Loucy (cell line): Measurements from ENCODE around the gene GRB10.

Source experiments
- H2AFZ ChIP-seq: fragments of 200-600 bp; sonication (generic); 2 replicates; pipeline ENCODE4 v1.6.0; 2016; ENCODE audit warnings: antibody characterized with exemption, mild to moderate bottlenecking, low read length, moderate library complexity
- H3F3A ChIP-seq: fragments of 200-600 bp; 2 replicates; pipeline ENCODE4 v1.6.0; 2016; ENCODE audit warnings: antibody characterized with exemption, low read depth, mild to moderate bottlenecking
- H3K27me3 ChIP-seq: fragments of 200-600 bp; sonication (generic); 2 replicates; pipeline ENCODE4 v1.6.1; 2014; ENCODE audit warnings: low read length, mild to moderate bottlenecking; ENCODE audit not compliant: insufficient read depth, poor library complexity, severe bottlenecking
- H3K36me3 ChIP-seq: fragments of 200-600 bp; sonication (generic); 2 replicates; pipeline ENCODE4 v1.6.1; 2016; ENCODE audit warnings: low read length; ENCODE audit not compliant: insufficient read depth
- H3K4me1 ChIP-seq: fragments of 200-600 bp; sonication (generic); 2 replicates; pipeline ENCODE4 v1.5.1; 2014; ENCODE audit warnings: low read length, mild to moderate bottlenecking; ENCODE audit not compliant: insufficient read depth, poor library complexity, severe bottlenecking
- H3K4me2 ChIP-seq: fragments of 200-600 bp; sonication (generic); 2 replicates; pipeline ENCODE4 v1.6.0; 2014; ENCODE audit warnings: antibody characterized with exemption, low read length, low read depth, mild to moderate bottlenecking; ENCODE audit not compliant: poor library complexity, severe bottlenecking
- H3K4me3 ChIP-seq: fragments of 200-600 bp; sonication (generic); 2 replicates; pipeline ENCODE4 v1.5.1; 2014; ENCODE audit warnings: low read length, mild to moderate bottlenecking, mixed read lengths; ENCODE audit not compliant: poor library complexity, severe bottlenecking
- H3K79me2 ChIP-seq: fragments of 200-600 bp; sonication (generic); 2 replicates; pipeline ENCODE4 v1.6.1; 2014; ENCODE audit warnings: low read length; ENCODE audit not compliant: insufficient read depth
- H3K9ac ChIP-seq: fragments of 200-600 bp; sonication (generic); 2 replicates; pipeline ENCODE4 v1.6.0; 2014; ENCODE audit warnings: mild to moderate bottlenecking, low read depth, low read length, moderate library complexity; ENCODE audit not compliant: poor library complexity, severe bottlenecking
- H3K9me2 ChIP-seq: fragments of 200-600 bp; sonication (generic); replicated peaks from 2 replicates; pipeline ENCODE4 v1.6.1; 2016; ENCODE audit warnings: low read depth, low read length, mixed read lengths
- H3K9me3 ChIP-seq: fragments of 200-600 bp; sonication (generic); 2 replicates; pipeline ENCODE4 v1.6.1; 2014; ENCODE audit warnings: mild to moderate bottlenecking, antibody characterized with exemption, low read length, low read depth; ENCODE audit not compliant: insufficient read depth
- H4K20me1 ChIP-seq: fragments of 200-600 bp; sonication (generic); 2 replicates; pipeline ENCODE4 v1.6.0; 2014; ENCODE audit warnings: antibody characterized with exemption, low read length, mild to moderate bottlenecking; ENCODE audit not compliant: insufficient read depth, poor library complexity, severe bottlenecking
- EZH2phosphoT487 ChIP-seq: fragments of 200-600 bp; IDR thresholded peaks from 2 replicates; pipeline ENCODE4 v1.6.1; 2018; ENCODE audit warnings: antibody characterized with exemption, mild to moderate bottlenecking, moderate library complexity, borderline replicate concordance
- TF ChIP-seq, protein P1 (sequence below): fragments of 200-600 bp; sonication (generic); conservative IDR thresholded peaks from 2 replicates; pipeline ENCODE4 v1.5.1; 2014; ENCODE audit warnings: mild to moderate bottlenecking, antibody characterized with exemption, low read length

The GRB10 gene

DNA sequence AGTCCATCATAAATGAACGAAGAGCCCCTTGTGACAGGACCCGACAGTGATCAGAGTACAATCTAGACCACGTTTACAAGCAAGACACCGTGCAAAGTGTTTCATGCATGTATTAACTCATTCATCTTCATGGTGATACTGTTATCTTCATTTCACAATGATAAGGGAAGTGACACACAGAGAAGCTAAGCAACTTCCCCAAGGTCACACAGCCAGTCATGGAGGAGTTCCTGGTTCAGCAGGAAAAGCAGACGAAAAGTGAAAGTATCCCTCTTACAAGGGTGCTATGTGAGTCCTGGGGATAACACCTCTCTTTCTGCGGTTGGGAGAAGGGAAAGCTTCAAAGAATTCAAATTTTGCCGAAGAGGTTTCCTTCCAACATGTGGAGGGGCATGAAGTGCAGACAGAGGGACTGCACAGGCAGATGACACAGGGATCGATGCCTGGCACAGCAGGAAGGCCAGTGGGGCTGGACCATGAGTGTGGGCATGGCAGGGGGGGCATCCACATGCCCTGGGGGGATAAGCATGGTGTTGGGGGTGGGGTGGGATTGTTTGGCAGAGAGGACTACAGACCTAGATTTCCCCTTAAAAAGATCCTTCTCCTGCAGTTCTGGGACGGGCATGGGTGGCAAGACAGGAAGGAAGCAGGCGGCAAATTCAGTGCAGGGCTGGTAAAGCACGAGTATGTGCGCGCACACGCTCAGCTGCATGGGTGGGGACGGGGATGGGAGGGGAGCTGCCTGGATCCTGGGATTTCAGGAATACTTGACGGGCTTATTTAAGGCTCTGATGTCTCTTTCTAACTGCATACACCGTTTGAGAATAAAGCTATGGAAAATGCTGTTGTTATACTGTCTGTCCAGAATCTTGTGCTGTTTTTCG is 184.0 kb downstream of the GRB10 start:
- no peaks in the 10 kb centered on the region for H3F3A ChIP-seq
- H2AFZ ChIP-seq, result no peak overlapping the region
- H3K9ac ChIP-seq, result no peak overlapping the region
- no peak overlapping the region for H3K4me3 ChIP-seq
- no peaks in the 10 kb centered on the region for H4K20me1 ChIP-seq
- TF ChIP-seq EZH2phosphoT487, result no peak
- no peak overlapping the region for H3K4me2 ChIP-seq
- no peaks in the 10 kb centered on the region for H3K9me2 ChIP-seq
- no peaks in the 10 kb centered on the region for H3K9me3 ChIP-seq
- H3K4me1 ChIP-seq, result no peaks in the 10 kb centered on the region
- H3K27me3 ChIP-seq, result no peaks in the 10 kb centered on the region
- no peaks in the 10 kb centered on the region for H3K36me3 ChIP-seq
- H3K79me2 ChIP-seq, result no peaks in the 10 kb centered on the region

DNA sequence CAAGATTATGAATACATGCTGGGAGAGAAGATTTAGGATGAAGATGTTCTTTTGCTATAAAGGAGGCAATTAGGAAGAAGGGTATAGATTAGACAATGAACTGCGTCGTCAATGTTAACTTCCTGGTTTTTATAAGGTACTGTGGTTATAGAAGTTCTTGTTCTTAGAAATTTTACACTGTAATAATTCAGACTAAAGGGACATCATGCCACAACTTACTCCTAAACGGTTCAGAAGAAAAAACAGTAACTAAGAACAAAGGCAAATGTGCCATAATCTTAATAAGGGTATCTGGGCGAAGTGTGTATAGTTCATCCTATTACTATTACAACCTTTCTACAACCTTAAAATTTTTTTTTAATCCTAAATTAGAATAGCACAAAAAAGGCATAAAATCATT is 186.2 kb downstream of the GRB10 start:
- Histone ChIP-seq H3K9me3 (no peaks in the 10 kb centered on the region), H3K27me3 (no peaks in the 10 kb centered on the region), H3K9ac (no peak overlapping the region), H3K9me2 (no peaks in the 10 kb centered on the region), H3K4me2 (no peak overlapping the region), H3K36me3 (no peaks in the 10 kb centered on the region), H3K4me1 (no peaks in the 10 kb centered on the region), H4K20me1 (no peaks in the 10 kb centered on the region), H3K79me2 (no peaks in the 10 kb centered on the region), H3F3A (no peaks in the 10 kb centered on the region), H3K4me3 (no peak overlapping the region), H2AFZ (no peak overlapping the region)
- TF ChIP-seq, protein P1, sequence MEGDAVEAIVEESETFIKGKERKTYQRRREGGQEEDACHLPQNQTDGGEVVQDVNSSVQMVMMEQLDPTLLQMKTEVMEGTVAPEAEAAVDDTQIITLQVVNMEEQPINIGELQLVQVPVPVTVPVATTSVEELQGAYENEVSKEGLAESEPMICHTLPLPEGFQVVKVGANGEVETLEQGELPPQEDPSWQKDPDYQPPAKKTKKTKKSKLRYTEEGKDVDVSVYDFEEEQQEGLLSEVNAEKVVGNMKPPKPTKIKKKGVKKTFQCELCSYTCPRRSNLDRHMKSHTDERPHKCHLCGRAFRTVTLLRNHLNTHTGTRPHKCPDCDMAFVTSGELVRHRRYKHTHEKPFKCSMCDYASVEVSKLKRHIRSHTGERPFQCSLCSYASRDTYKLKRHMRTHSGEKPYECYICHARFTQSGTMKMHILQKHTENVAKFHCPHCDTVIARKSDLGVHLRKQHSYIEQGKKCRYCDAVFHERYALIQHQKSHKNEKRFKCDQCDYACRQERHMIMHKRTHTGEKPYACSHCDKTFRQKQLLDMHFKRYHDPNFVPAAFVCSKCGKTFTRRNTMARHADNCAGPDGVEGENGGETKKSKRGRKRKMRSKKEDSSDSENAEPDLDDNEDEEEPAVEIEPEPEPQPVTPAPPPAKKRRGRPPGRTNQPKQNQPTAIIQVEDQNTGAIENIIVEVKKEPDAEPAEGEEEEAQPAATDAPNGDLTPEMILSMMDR, result no peak
- TF ChIP-seq EZH2phosphoT487, result no peak

- H3F3A ChIP-seq, result no peaks in the 10 kb centered on the region
- H3K27me3 ChIP-seq, result no peaks in the 10 kb centered on the region
- no peaks in the 10 kb centered on the region for H3K9me3 ChIP-seq
- no peak overlapping the region for H3K9ac ChIP-seq
- H3K36me3 ChIP-seq, result no peaks in the 10 kb centered on the region
- H2AFZ ChIP-seq, result no peak overlapping the region
- no peaks in the 10 kb centered on the region for H3K9me2 ChIP-seq
- no peak overlapping the region for H3K4me2 ChIP-seq
- no peaks in the 10 kb centered on the region for H4K20me1 ChIP-seq
- no peaks in the 10 kb centered on the region for H3K79me2 ChIP-seq
- no peak overlapping the region for H3K4me3 ChIP-seq
- H3K4me1 ChIP-seq, result no peaks in the 10 kb centered on the region
- TF ChIP-seq, protein P1, result peak; percentile 69
- no peak for TF ChIP-seq EZH2phosphoT487
Measured at GRCh38 chr7:50595491-50596102, 187.1 kb downstream of the GRB10 start.
